ENCODE measurements around the gene SORD. TPM values are rescaled to one million over a fixed set of nuclear protein-coding genes. Genes with fewer than 3 reads are reported as not detected.

SORD gene
- total and polyA plus RNA-seq, 9 of the 15 experiments (the other 6 are each of a cell fraction or from before 2014, with no cell fraction given): 5.9 to 79.2 (median 29.6) TPM

- no peak overlapping the region for H3K4me2 ChIP-seq (ENCODE audit: insufficient read depth, low read length)
- H3K4me1 ChIP-seq (replicated peaks in 1 of 2; ENCODE audit: control insufficient read depth in 2 of 2, insufficient read depth in 2 of 2, low read length in 2 of 2): no peaks in the 10 kb centered on the region; a peak in 2 of 5 replicates
- in situ Hi-C loops (cut with MboI): loop anchor here (25.0 kb wide), 1 partner anchor 139 kb away; the partner anchor contains the start of gene TERB2
- no TSS peak for BruUV-seq (replicated peaks)
- ChIA-PET CTCF (ENCODE audit: low intra/inter-chr PET ratio) (no interaction called here), POLR2A (interaction anchor here (1.1 kb wide), 1 partner anchor 8 kb away, joined by 3 read pairs; no protein-coding TSS in a partner anchor)
- H4K20me1 ChIP-seq (replicated peaks; ENCODE audit: control insufficient read depth, insufficient read depth, low read length): peaks cover 9% of the 10 kb centered on the region; the same call in 1 of the 2 replicates
- H3K27ac ChIP-seq (ENCODE audit: extremely low read depth, low read depth, low read length): no peak overlapping the region
- ATAC-seq (no peak), DNase-seq (ENCODE audit: extremely low read depth in 1 of 4, low spot score in 3 of 4) (no peak), FAIRE-seq (no peak)
- peaks cover 9 to 25% of the 10 kb centered on the region in 2 experiments; a peak in 4 of 5 replicates for H3K27me3 ChIP-seq (ENCODE audit: control insufficient read depth in 2 of 2, insufficient read depth in 2 of 2, low read length in 2 of 2)
- H3K9ac ChIP-seq (ENCODE audit: insufficient read depth in 1 of 2, low read depth in 2 of 2, low read length in 2 of 2): 0 out of 4 replicates have a peak overlapping the region, but pooled peaks of 1 of the 2 experiments have one; percentile 12
- H3K79me2 ChIP-seq (ENCODE audit: control insufficient read depth, insufficient read depth, low read length): no peaks in the 10 kb centered on the region
- no peaks in the 10 kb centered on the region for H3K9me3 ChIP-seq (replicated peaks; ENCODE audit: control insufficient read depth, insufficient read depth, low read depth, low read length)
- H2AFZ ChIP-seq (ENCODE audit: low read depth, low read length): 0 out of 2 replicates have a peak overlapping the region, but pooled peaks have one; percentile 14
- no peak for TF ChIP-seq PTBP1 (IDR thresholded peaks at IDR 0.05; ENCODE audit: low read depth, low read length)
- peak; percentile 87 for TF ChIP-seq ZNF239 (CRISPR knock-in tag; IDR thresholded peaks at IDR 0.05)
- no peak for TF ChIP-seq ZNF76 (CRISPR knock-in tag; IDR thresholded peaks at IDR 0.05; ENCODE audit: borderline replicate concordance)
- no peaks in the 10 kb centered on the region for H3K36me3 ChIP-seq (ENCODE audit: control insufficient read depth, insufficient read depth, low read length)
- no peak overlapping the region for H3K4me3 ChIP-seq
- 22% methylated on average over 12 of the region's 12 CpGs for WGBS (ENCODE audit: insufficient coverage, low coverage, missing lambda C conversion rate)
- intact Hi-C loops (cut with micrococcal nuclease): no loop called here
- H3K9me1 ChIP-seq (ENCODE audit: control insufficient read depth, insufficient read depth, low read length): no peaks in the 10 kb centered on the region
These were observed 78.8 kb downstream of the SORD start for GRCh38 chr15:45101749-45102148.

- H3K9me1 ChIP-seq (ENCODE audit: control insufficient read depth, insufficient read depth, low read length): no peaks in the 10 kb centered on the region
- ChIA-PET POLR2A (no interaction called here), CTCF (ENCODE audit: low intra/inter-chr PET ratio) (no interaction called here)
- no peak overlapping the region for H3K9ac ChIP-seq (ENCODE audit: insufficient read depth in 1 of 2, low read depth in 2 of 2, low read length in 2 of 2)
- intact Hi-C loops (cut with micrococcal nuclease): no loop called here
- H2AFZ ChIP-seq (ENCODE audit: low read depth, low read length): no peak overlapping the region
- no peak for DNase-seq (ENCODE audit: extremely low read depth in 1 of 4, low spot score in 3 of 4)
- H3K27ac ChIP-seq (ENCODE audit: extremely low read depth, low read depth, low read length): no peak overlapping the region
- no peaks in the 10 kb centered on the region for H3K9me3 ChIP-seq (replicated peaks; ENCODE audit: control insufficient read depth, insufficient read depth, low read depth, low read length)
- no peak for FAIRE-seq
- no TSS peak for BruUV-seq (replicated peaks)
- peaks cover 9 to 29% of the 10 kb centered on the region in 2 experiments; a peak in 4 of 5 replicates for H3K27me3 ChIP-seq (ENCODE audit: control insufficient read depth in 2 of 2, insufficient read depth in 2 of 2, low read length in 2 of 2)
- 51% methylated on average over 6 of the region's 6 CpGs for whole genome bisulfite sequencing (ENCODE audit: insufficient coverage, low coverage, missing lambda C conversion rate)
- no peak overlapping the region for H3K4me2 ChIP-seq (ENCODE audit: insufficient read depth, low read length)
- no peaks in the 10 kb centered on the region for H3K36me3 ChIP-seq (ENCODE audit: control insufficient read depth, insufficient read depth, low read length)
- H3K79me2 ChIP-seq (ENCODE audit: control insufficient read depth, insufficient read depth, low read length): no peaks in the 10 kb centered on the region
- no peaks in the 10 kb centered on the region; a peak in 2 of 5 replicates for H3K4me1 ChIP-seq (replicated peaks in 1 of 2; ENCODE audit: control insufficient read depth in 2 of 2, insufficient read depth in 2 of 2, low read length in 2 of 2)
- no peak overlapping the region for H3K4me3 ChIP-seq
- ATAC-seq: no peak
- peaks cover 11% of the 10 kb centered on the region; the same call in 1 of the 2 replicates for H4K20me1 ChIP-seq (replicated peaks; ENCODE audit: control insufficient read depth, insufficient read depth, low read length)
- in situ Hi-C loops (cut with MboI): loop anchor here (25.0 kb wide), 1 partner anchor 140 kb away; the partner anchor contains the start of gene TERB2
- TF ChIP-seq USF1 (CRISPR knock-in tag; IDR thresholded peaks at IDR 0.05) (no peak), MED1 (CRISPR knock-in tag; IDR thresholded peaks at IDR 0.05; ENCODE audit: borderline replicate concordance) (no peak), VEZF1 (CRISPR knock-in tag; IDR thresholded peaks at IDR 0.05) (no peak), PATZ1 (CRISPR knock-in tag; IDR thresholded peaks at IDR 0.05; ENCODE audit: borderline replicate concordance) (no peak), HLTF (IDR thresholded peaks at IDR 0.05) (no peak), NR1H2 (CRISPR knock-in tag; IDR thresholded peaks at IDR 0.05) (no peak), HDAC3 (IDR thresholded peaks at IDR 0.05; ENCODE audit: borderline replicate concordance, partially characterized antibody) (no peak), SMARCA5 (IDR thresholded peaks at IDR 0.05) (no peak), ZNF41 (CRISPR knock-in tag; conservative IDR thresholded peaks at IDR 0.05) (no peak)
These were observed 79.2 kb downstream of the SORD start for GRCh38 chr15:45102226-45102625.

Data from K562 (cell line).